ENCODE results near the gene TAL1. TPM values are rescaled to one million over a fixed set of nuclear protein-coding genes. Genes with fewer than 3 reads are reported as not detected.

TAL1 gene
- total RNA-seq, 1 experiment from 2014 or later: not detected

DNA sequence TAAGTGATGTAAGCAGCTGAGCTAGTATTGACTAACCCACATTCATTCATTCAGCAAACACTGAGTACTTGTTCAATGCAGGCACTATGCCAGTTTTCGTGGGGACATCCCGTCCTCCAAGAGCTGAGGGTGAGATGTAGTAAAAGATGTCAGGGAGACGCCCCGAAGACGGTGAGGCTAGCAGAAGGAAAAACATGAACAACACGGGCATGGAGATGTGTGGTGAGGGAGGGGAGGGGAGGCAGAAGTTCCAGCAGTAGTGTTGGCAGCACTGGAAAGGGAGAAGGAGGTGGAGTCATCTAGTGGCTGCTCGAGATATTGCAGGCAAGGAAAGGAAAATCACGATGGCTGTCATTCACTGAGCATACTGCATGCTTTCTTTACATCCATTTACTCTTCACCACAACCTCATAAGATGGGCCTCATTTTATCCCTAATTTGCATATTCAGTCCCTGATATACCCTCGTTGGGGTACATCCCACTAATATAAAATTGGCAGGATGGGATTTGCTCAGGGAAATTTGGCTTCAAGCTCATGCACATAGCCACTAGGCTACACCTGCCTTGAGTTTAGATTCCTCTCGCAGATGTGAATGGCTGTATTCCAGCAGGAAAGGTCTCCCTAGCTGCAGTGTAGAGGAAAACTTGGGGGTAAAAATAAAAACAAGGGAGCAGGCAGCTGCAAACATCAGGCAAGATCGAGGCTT is 56.6 kb downstream of the TAL1 start:
- DNase-seq (ENCODE audit: low read depth): peak; percentile 54

- DNase-seq (ENCODE audit: low read depth): no peak
Observed at GRCh38 chr1:47174656-47175020, 57.4 kb downstream of the TAL1 start.

DNA sequence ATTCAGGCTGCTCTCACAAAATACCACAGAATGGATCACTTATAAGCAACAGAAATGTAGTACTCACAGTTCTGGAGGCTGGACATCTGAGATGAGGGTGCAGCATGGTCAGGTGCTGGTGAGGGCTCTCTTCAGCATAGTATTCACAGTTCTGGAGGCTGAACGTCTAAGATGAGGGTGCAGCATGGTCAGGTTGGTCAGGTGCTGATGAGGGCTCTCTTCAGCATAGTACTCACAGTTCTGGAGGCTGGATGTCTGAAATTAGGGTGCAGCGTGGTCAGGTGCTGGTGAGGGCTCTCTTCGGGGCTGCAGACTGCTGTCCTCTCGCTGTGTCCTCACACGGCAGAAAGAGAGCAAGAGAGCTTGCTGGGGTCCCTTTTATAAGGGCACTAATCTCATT is 59.2 kb downstream of the TAL1 start:
- DNase-seq (ENCODE audit: low read depth): no peak

Other genes starting within 250 kb of the TAL1 start
- 0.10 and 0.36 TPM in 2 replicates for gene CYP4X1, start 208.6 kb downstream of the TAL1 start, total RNA-seq (2014; rRNA removed; shearing (Covaris generic))
- gene CYP4Z1, start 165.0 kb downstream of the TAL1 start, total RNA-seq (2014; rRNA removed; shearing (Covaris generic)): not detected in 2 replicates
- not detected in 2 replicates for gene CYP4A22, start 94.8 kb downstream of the TAL1 start, total RNA-seq (2014; rRNA removed; shearing (Covaris generic))
- not detected in 2 replicates for gene PDZK1IP1, start 42.2 kb downstream of the TAL1 start, total RNA-seq (2014; rRNA removed; shearing (Covaris generic))
- gene STIL, start 81.9 kb upstream of the TAL1 start, total RNA-seq (2014; rRNA removed; shearing (Covaris generic)): 31.6 and 38.8 TPM in 2 replicates
- gene CMPK1, start 101.6 kb upstream of the TAL1 start, total RNA-seq (2014; rRNA removed; shearing (Covaris generic)): 137 and 168 TPM in 2 replicates
- gene FOXE3, start 184.1 kb upstream of the TAL1 start, total RNA-seq (2014; rRNA removed; shearing (Covaris generic)): not detected in 2 replicates
- 0.20 and 0.48 TPM in 2 replicates for gene FOXD2, start 205.8 kb upstream of the TAL1 start, total RNA-seq (2014; rRNA removed; shearing (Covaris generic))

All from RPMI7951 (cell line).